HG03521 (cell line): Measurements from ENCODE around the gene ADH7.
A peak's percentile ranks its signal among the peaks of the same experiment; 100 is the strongest.

Experiments used
- ATAC-seq: cut with Tn5 transposase; IDR thresholded peaks from one replicate; pipeline ENCODE4 v1.9.1; 2021; ENCODE audit warnings: mild to moderate bottlenecking, moderate library complexity; ENCODE audit not compliant: unreplicated experiment

ADH7 gene

GRCh38 chr4:99435154-99435553, at the start of gene ADH7:
ADH7 (minus strand) TSS chr4:99435342; CDS start chr4:99435233, 109 bp downstream.
- no peak for ATAC-seq

GRCh38 chr4:99483636-99484035, 48.5 kb upstream of the ADH7 start:
- ATAC-seq: no peak

GRCh38 chr4:99473131-99473530, 38.0 kb upstream of the ADH7 start:
- no peak for ATAC-seq

GRCh38 chr4:99471896-99472295, 36.8 kb upstream of the ADH7 start:
- no peak for ATAC-seq

- no peak for ATAC-seq
Observed at GRCh38 chr4:99471349-99471748, 36.2 kb upstream of the ADH7 start.

GRCh38 chr4:99468889-99469288, 33.7 kb upstream of the ADH7 start:
- no peak for ATAC-seq

GRCh38 chr4:99467887-99468286, 32.7 kb upstream of the ADH7 start:
- no peak for ATAC-seq

- ATAC-seq: no peak
Observed at GRCh38 chr4:99463566-99463965, 28.4 kb upstream of the ADH7 start.

GRCh38 chr4:99462875-99463464, 27.8 kb upstream of the ADH7 start:
- peak; percentile 93 for ATAC-seq

- ATAC-seq: no peak
Observed at GRCh38 chr4:99461623-99462401, 26.7 kb upstream of the ADH7 start.

GRCh38 chr4:99459546-99460042, 24.5 kb upstream of the ADH7 start:
- no peak for ATAC-seq

- ATAC-seq: no peak
Observed at GRCh38 chr4:99458911-99459447, 23.8 kb upstream of the ADH7 start.

GRCh38 chr4:99457676-99458075, 22.5 kb upstream of the ADH7 start:
- no peak for ATAC-seq

GRCh38 chr4:99457270-99457669, 22.1 kb upstream of the ADH7 start:
- ATAC-seq: no peak

- ATAC-seq: peak; percentile 12
Observed at GRCh38 chr4:99447513-99447912, 12.4 kb upstream of the ADH7 start.

GRCh38 chr4:99447079-99447478, 11.9 kb upstream of the ADH7 start:
- ATAC-seq: peak; percentile 77

GRCh38 chr4:99438405-99438780, 3.3 kb upstream of the ADH7 start:
- ATAC-seq: no peak

GRCh38 chr4:99437723-99438404, 2.7 kb upstream of the ADH7 start:
- ATAC-seq: no peak

GRCh38 chr4:99436976-99437722, 2.0 kb upstream of the ADH7 start:
- ATAC-seq: no peak

- ATAC-seq: no peak
Observed at GRCh38 chr4:99436462-99436861, 1.3 kb upstream of the ADH7 start.

GRCh38 chr4:99430106-99430505, 5.0 kb downstream of the ADH7 start:
- no peak for ATAC-seq
